ENCODE measurements around the gene SPOCD1. TPM values are rescaled to one million over a fixed set of nuclear protein-coding genes. Genes with fewer than 3 reads are reported as not detected.

Gene SPOCD1
- polyA plus RNA-seq, 1 of the 3 experiments (the other 2 are of a cell fraction), result 10.7 TPM

GRCh38 chr1:31807273-31808048 lies 8.4 kb downstream of the SPOCD1 start (continued):
- no peak for TF ChIP-seq USF1 (IDR thresholded peaks at IDR 0.05; ENCODE audit: borderline replicate concordance, low read depth)

- Histone ChIP-seq H3K9ac (no peak overlapping the region), H3K79me2 (ENCODE audit: insufficient read depth) (no peaks in the 10 kb centered on the region), H3K4me3 (ENCODE audit: low read depth in 2 of 2, low read length in 1 of 2) (no peak overlapping the region), H3F3A (replicated peaks; ENCODE audit: insufficient read depth) (peaks cover 24% of the 10 kb centered on the region), H3K36me3 (replicated peaks in 1 of 2; ENCODE audit: control insufficient read depth in 1 of 2, insufficient read depth in 2 of 2, low read length in 1 of 2) (no peaks in the 10 kb centered on the region), H3K4me1 (ENCODE audit: control insufficient read depth in 1 of 2, insufficient read depth in 2 of 2, low read depth in 1 of 2, low read length in 1 of 2) (no peaks in the 10 kb centered on the region), H3K27ac (ENCODE audit: low read depth in 2 of 2, low read length in 1 of 2) (no peak overlapping the region), H2AFZ (ENCODE audit: low read depth) (no peak overlapping the region), H3K4me2 (no peak overlapping the region), H4K20me1 (ENCODE audit: insufficient read depth) (no peaks in the 10 kb centered on the region), H3K27me3 (ENCODE audit: insufficient read depth) (no peaks in the 10 kb centered on the region), H3K9me2 (no peaks in the 10 kb centered on the region), H3K9me3 (no peaks in the 10 kb centered on the region)
- WGBS (ENCODE audit: low lambda C conversion rate), result 82% methylated on average over 6 of the region's 6 CpGs
- no peak for DNase-seq
- TF ChIP-seq SMC3 (IDR thresholded peaks at IDR 0.05; ENCODE audit: low read depth, low read length) (no peak), IRF3 (IDR thresholded peaks at IDR 0.05; ENCODE audit: low read depth, low read length) (no peak), FOXJ3 (CRISPR knock-in tag; IDR thresholded peaks at IDR 0.05) (no peak), FOSL2 (IDR thresholded peaks at IDR 0.05; ENCODE audit: borderline replicate concordance, low read depth) (no peak), CHD2 (IDR thresholded peaks at IDR 0.05; ENCODE audit: low read length, partially characterized antibody) (no peak), ELF1 (IDR thresholded peaks at IDR 0.05) (no peak), PBX3 (IDR thresholded peaks at IDR 0.05) (no peak), REST (IDR thresholded peaks at IDR 0.05; ENCODE audit: low read depth, low read length) (no peak), CTCF (IDR thresholded peaks at IDR 0.05) (no peak), RXRA (IDR thresholded peaks at IDR 0.05; ENCODE audit: borderline replicate concordance, low read depth) (no peak), RCOR1 (IDR thresholded peaks at IDR 0.05; ENCODE audit: low read length) (no peak), MXI1 (IDR thresholded peaks at IDR 0.05; ENCODE audit: low read depth, low read length) (no peak), USF1 (IDR thresholded peaks at IDR 0.05; ENCODE audit: borderline replicate concordance, low read depth) (no peak)
- ChIA-PET POLR2A (no interaction called here), CTCF (interaction anchor here (0.9 to 2.2 kb wide), 3 partner anchors 16 to 40 kb away, joined by 3 to 6 read pairs (median 5); no protein-coding TSS in a partner anchor)
Observed at GRCh38 chr1:31805318-31805717, 10.5 kb downstream of the SPOCD1 start.

Measured in SK-N-SH (cell line).